Liver (tissue), 3 donors: ENCODE data around the gene THAP2.
"Not testable (repeated sequence)": the region's sequence is repeated elsewhere in the genome, so short reads cannot be mapped to it uniquely, and the experiment has no call there.

Source experiments
- CTCF ChIP-seq: fragments of 150-350 bp; IDR thresholded peaks from 2 replicates; pipeline ENCODE4 v1.5.1; 2017; ENCODE audit warnings: improper control_type of control experiment, low read depth, low read length; ENCODE audit not compliant: missing input control
- EGR1 ChIP-seq, 2 donors: IDR thresholded peaks; 2 replicates each; pipeline ENCODE4 v1.6.1; 2016 to 2018; ENCODE audit warnings: antibody characterized with exemption in 2 of 2, low read depth in 2 of 2
- SP1 ChIP-seq: IDR thresholded peaks from 2 replicates; pipeline ENCODE4 v1.6.1; 2018; ENCODE audit warnings: antibody characterized with exemption, mild to moderate bottlenecking
- donor health status: healthy.
- donor health status: healthy.

DNA sequence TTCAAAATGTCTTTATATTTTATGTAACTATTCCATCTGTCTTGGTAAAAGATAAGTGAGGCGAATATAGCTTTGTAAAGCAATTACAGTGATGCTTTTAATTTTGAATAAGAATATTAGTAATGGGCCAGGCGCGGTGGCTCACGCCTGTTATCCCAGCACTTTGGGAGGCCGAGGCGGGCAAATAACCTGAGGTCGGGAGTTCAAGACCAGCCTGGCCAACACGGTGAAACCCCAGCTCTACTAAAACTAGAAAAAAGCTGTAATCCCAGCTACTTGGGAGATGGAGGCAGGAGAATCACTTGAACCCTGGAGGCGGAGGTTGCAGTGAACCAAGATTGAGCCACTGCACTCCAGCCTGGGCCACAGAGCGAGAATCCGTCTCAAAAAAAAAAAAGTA, 23.1 kb downstream of the THAP2 start:
- TF ChIP-seq CTCF; EGR1 (IDR thresholded peaks at IDR 0.05; ENCODE audit: low read depth in 2 of 2); SP1: not testable (repeated sequence)
